8988T (cell line): Measurements from ENCODE around the gene GPSM3.

Source experiments
- DNase-seq: peaks from one replicate; pipeline ENCODE4 v3.0.0; 2011

Gene GPSM3

DNA sequence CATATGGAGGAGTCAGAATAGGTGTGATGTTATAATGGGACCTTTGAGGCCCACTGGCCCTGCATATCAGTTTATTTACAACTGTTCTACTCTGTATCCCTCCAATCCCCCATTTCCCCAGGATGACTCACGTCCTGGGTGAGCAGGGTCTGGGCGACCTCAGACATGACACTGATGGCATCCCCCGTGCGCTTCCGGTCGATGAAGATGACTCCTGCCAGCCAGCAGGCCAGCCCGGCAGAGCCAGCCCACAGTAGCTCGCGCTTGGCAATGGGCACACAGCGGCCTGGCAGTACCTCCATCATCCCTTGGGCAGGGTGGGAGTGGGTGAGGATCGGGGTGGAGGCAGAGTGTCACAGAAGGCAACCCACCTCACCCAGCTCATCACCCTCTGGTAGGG lies 22.1 kb downstream of the GPSM3 start:
- DNase-seq = no peak

DNA sequence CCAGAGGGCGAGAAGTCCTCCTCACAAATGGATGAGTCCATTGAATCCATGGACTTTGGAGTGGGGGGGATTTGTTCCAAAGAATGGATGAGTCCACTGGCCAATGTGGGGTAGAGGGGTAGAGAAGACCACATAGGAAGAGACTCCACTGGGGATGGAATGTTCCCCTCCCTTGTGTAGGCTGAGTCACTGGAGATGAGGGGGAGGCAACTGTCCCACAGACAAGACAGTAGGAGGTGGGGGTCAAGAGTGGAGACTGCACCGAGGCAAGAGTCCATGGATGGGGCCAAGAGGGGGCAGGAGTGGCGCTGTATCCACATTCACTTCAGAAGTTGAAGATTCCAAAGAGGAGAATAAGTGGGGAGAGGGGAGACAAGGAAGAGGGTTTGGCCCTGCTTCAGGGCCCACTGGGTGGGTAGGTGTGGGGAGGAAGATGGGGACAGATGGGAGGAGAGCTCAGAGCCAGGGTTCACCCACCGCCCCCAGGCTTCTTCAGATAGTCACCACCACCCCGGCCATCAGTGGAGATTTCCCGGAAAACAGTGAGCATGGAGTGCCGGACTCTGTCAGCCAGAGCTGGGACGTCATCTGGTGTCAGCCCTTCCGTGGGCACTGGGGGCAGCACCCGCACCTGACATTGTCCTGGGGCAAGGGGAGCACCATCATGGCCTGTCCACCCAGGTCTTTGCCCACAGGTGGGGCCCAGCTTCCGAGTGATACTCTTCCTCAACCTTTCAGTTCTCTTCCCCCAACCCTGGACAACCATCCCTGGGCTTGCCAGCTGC lies 23.4 kb downstream of the GPSM3 start:
- DNase-seq = no peak

DNA sequence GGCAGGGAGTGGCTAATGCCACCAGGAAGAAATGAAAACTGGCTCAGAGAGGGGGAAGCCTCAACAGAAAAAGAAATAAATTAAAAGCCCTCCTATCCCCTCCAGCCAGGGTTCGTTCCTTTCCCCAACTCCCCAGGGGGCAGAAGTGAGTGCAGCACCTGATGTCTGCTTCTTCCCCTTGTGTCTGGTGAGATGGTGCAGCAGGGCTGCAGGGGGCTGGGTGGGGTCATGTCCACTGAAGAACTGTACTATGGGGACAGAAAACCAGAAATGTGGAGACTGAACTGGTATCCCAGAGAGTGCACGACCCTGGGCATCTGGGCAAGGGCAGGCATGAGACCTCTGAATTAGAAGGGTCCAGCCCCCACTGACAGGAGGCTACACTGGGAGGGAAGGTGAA lies 24.1 kb downstream of the GPSM3 start:
- DNase-seq = no peak

DNA sequence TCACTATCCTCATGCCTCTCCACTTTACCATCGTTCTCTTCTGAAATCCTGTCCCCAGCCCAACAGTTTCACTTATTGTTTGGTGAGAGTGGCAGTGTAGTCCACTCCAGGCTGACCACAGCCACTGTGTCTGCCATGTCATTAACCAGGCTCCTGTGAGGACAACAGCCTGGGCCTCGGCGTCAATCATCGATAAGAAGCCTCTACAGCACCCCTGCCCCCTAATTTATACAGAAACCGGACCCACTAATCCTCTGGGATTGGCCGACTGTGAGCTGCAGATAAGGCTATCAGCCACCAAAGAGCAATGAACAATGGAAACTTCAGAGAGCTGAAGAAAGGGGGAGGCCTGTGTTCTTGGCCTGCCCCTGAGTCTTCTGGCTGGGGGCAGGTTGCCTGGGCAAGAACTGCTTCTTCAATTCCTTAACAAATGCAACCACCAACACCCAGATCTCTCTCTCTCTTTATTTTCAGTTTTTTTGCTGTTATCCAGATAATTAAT lies 24.6 kb downstream of the GPSM3 start:
- DNase-seq = no peak

DNA sequence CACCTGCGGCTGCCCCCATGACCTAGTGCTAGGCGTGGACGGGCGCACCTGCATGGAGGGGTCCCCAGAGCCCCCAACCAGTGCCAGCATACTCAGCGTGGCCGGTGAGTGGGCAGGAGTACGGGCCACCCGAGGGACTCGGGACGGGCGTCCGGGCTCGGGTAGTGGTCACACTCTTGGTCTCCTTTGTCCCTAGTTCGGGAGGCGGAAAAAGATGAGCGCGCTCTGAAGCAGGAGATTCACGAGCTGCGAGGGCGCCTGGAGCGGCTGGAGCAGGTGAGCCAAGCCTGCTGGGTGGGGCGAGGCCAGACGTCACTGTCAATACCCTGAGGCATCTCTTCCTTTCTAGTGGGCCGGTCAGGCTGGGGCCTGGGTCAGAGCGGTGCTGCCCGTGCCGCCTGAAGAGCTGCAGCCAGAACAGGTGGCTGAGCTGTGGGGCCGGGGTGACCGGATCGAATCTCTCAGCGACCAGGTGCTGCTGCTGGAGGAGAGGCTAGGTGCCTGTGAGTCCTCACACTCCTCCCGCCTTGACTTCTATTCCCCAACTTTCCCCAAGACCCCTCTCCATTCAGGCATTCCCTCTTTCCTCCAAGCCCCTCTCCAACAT lies 25.2 kb downstream of the GPSM3 start:
- no peak for DNase-seq

DNA sequence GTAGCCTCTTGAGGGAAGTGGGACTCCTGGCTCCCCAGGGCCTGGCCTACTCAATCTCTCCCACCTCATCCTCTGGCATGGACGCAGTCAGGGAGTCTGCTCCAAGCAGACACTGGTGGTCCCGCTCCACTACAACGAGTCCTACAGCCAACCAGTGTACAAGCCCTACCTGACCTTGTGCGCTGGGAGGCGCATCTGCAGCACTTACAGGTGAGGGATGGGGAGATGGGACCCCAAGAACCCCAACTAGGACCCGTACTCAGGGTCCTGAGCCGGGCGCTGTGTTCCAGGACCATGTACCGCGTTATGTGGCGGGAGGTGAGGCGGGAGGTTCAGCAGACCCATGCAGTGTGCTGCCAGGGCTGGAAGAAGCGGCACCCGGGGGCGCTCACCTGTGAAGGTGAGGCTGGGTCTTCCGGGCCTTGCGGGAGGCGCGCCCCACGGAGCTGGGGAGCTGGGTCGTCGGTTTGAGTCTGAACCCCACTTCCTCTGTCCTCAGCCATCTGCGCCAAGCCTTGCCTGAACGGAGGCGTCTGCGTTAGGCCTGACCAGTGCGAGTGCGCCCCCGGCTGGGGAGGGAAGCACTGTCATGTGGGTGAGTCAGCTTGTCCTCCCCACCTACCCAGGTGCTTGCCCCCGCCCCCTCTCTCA lies 25.9 kb downstream of the GPSM3 start:
- no peak for DNase-seq

DNA sequence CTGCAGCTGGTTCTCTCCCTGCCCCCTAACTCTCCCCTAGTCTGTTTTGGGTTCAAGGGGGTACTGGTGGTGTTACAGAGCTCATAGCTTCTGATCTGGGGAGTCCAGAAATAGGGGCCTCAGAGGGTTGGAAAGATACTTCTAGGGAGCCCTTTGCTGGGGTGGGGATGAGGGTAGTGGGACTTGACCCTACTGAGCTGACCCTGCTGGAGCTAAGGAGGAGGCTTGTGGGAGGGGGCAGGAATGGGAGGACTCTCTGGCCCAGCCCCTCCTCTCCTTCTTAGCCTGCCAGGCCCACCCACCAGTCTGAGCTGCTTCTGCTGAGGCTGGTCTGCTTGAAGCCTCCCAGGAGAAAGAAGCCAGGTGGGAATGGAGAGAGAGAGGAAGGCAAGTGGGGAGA lies 28.1 kb downstream of the GPSM3 start, which contains the start of gene EGFL8:
EGFL8 (plus strand) TSS at position 301 of the 400 bp plus-strand sequence. CDS start 1,571 bp downstream, outside the sequence.
- DNase-seq = no peak

DNA sequence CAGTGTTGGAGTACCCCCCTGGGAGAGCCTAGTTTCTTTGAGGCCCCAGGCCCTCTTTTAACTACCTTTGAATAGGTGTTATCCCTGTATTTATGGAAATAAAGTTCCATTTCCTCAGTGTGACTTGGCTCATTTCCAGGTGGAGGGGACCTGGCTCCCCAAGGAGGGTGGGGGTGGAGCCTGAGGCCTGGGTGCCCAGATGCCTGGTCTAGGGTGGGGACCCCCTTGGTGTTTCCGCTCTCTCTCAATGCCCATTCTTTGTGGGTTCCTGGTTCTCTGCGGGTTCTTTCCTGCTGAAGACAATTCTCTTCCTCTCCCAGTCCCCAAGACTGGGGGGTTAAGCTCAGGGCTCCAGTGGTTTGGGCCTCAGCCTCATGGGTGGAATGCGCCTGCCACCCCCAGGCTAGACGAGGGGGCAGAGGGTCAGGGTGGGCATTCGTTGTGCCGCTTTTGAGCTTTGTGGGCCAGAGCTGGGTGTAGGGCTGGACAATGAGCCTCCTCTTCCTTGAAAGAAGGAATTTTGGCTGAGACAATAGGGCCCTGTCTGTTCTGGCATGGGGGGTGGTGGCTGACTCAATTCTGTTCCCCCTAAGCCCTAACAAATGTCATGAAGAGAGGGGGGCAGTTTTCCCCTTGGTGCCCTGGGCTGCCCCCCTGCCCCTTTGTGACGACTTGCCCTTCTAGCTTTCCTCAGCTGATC lies 28.7 kb downstream of the GPSM3 start:
- DNase-seq = no peak

DNA sequence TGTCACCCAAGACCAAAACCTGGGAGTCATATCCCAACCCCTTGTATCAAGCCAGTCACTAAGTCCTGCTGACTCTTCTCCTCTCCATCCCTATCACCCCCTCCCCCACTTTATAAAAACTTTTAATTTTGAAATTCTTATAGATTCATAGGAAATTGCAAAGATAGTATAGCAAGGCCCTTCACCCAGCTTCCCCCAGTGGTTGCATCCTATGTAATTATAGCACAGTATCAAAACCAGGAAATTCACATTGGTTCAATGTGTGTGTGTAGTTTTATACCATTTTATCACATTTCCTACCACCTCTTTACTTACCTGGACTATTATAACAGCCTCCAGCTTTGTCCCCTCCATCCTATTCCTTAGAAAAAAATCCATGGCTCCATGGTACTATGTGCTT lies 34.4 kb downstream of the GPSM3 start:
- DNase-seq = no peak

DNA sequence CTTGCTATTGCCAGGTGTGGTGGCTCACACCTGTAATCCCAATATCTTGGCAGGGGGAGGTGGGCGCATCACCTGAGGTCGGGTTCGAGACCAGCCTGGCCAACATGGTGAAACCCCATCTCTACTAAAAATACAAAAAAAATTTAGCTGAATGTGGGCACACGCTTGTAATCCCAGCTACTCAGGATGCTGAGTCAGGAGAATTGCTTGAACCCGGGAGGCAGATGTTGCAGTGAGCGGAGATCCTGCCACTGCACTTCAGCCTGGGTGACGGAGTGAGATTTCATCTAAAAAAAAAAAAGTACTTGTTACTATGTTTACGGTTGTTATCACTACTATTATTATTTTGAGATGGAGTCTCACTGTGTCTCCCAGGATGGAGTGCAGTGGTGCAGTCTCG lies 35.6 kb downstream of the GPSM3 start:
- DNase-seq = no peak

DNA sequence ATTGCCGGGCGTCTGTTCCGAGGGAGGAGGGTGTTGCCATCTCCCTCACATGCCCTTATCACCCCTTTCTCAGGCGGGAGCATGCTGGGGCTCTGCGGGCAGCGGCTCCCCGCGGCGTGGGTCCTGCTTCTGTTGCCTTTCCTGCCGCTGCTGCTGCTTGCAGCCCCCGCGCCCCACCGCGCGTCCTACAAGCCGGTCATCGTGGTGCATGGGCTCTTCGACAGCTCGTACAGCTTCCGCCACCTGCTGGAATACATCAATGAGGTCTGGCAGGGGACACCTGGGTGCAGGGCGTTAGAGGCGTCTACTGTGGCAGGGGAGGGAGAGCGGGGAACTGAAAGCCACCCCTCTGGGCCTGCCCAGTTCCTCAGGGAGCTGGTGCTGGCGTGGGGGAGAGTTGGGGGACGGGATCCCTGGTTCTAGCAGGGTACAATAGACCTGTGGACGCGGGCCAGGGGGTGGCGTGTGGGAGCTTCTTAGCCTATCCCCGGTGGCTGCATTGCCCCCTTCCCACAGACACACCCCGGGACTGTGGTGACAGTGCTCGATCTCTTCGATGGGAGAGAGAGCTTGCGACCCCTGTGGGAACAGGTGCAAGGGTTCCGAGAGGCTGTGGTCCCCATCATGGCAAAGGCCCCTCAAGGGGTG lies 37.8 kb downstream of the GPSM3 start:
- DNase-seq = peak; percentile 75

DNA sequence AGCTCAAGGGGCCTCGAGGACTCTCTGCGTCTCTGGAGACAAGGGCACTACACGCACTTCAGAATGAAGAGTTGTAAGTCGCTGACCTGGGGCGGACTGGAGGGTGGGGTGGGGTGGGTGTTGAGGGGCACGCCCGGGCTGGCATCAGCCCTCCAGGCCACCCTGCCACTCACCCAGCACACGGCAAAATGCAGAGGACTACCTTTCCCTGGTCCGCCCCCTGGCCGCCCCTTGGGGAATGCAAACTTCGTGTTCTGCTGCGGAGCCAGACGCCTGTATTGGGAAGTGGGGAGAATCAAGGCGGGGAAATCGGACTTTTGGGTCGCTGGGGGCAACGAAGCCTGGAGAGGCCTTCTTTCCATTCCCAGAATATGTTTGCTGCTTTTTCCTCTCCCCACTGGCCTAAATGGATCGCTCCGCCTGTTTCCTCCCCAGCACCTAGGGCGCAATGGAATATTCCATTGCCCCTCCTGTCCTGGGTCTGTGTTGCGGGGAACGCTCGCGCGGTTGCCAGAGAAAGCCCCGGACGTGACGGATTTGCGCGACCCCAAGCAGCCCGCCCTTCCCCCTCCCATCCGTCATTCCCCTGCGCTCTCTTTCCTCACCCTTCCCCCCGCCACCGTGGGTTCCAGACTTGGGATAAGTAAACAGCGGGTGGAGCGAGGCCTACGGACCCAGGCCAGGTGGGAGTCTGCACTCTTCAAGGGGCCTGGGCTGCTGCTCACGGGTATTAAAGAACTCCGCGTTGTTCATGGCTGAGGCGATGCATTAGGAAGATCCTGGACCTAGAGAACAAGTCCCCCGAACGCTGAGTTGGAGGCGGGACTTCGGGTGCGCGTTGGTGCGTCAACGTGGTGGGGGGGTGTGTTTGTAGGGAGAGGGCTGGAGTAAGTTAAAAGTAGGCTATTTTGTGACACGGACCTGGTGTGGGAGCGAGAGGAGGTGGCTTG lies 38.6 kb downstream of the GPSM3 start, which contains the start of gene PPT2:
PPT2 (plus strand) TSS at position 578 of the 950 bp plus-strand sequence. CDS start 454 bp downstream, outside the sequence.
- peak; percentile 89 for DNase-seq

DNA sequence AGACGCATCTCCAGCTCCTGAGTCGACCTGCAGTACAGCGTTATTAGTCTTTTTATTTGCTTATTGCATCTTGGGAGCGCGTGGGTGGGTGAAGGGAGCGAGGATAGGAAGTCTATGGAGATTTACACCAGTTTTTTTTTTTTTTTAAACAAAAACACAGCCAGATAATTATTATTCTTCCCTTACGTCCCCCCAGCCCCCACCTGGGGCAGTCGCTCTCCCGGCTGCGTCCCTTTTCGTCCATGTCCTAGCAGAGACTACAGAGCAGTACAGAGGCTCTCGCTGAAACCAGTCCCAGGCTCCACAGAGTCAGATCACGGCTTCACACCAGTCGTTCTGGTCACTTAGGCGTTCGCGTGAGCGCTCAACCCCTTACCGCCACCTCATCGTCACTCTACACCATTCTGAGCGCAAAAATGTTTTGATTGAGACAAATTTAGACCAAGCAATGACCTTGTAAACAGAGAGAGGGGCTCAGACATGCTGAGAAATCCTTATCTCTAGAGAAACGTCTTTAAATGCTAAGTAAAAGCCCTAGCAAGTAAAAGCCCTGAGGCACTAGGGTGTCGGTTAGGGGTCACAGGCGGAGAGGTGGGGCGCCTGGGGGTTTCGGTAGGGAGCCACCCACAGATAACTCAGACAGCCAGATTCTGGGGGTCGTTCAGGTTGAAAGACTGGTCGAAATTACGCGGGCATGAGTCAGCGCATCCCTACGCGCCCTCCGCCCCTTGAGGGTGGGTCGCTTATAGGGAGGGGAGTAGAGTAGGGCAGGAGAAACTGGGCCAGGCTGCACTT lies 39.5 kb downstream of the GPSM3 start:
- no peak for DNase-seq

DNA sequence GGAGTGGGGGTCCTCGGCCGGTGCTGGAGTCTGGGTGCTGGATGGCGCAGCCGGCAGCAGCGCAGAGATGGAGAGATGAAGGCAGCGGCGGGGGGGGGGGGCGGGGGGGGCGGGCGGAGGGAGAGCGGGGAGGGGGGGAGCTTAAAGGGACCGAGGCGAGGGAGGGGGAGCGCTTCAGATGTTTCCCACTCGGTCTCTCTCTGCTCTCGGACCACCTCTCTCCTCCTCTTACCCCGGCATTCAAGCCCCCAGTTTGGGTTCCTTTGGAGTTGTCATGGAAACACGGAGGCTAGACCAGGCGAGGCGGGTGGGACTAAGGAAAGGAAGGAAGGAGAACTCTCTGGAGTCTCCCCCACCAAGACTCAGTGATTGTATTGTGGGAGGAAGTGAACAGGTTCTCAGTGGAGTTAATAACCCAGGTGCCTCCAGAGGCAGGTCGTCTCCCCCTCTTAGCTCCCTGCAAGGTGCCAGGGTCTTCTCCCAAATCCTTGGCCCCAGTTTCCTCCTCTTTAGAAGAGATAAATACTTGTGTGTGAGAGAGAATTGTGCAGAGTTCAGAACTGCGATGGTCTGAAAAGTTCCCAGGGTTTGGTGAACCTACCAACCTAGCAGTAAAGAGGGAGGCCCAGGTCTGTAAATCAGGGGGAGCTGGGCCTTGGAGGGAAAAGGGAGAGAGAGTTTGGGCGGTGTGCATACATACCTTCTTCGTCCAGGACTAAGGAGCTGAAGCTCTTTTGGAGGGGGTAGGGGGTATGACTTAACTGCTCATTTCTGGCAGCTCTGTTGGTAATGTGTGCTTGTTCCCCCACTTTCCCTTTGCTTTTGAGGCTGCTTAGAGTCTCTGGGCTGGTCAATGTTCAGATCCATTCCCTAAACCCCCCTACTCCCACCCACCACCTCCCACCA lies 40.3 kb downstream of the GPSM3 start, which contains the start of gene PRRT1:
PRRT1 (minus strand) TSS at position 77 of the 906 bp plus-strand sequence. CDS start 112 bp downstream, outside the sequence.
- DNase-seq = no peak

DNA sequence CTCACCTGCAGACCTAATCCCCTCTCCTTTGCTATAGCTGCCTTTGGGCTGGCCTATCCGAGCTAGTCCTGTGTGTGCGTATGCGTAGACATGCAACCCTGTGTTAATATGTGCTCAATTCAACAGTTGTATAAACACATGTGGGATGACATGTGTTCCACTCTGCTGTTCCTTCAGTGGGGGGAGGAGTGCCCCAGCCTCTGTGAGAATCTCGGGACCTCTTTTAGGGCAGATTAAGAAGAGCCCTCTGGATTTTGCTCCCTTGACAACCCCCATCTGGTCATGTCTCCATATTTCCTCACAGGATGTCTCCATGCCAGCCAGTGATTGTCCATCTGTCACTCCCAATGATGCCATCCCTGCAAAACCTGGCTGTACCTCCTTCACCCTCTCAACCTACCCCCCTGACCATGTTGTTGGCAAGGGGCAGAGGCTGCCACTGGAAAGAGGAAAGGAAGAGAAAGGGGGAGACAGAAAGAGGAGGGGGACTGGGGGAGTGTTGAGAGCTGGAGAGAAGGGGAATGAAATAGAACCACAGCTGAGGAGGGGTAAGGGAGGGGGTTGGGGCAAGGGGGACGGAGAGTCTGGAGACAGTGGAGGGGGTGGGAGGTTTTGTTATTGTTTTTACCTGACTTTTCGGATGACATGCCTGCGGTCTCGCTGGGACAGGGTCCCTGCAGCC lies 41.1 kb downstream of the GPSM3 start:
- no peak for DNase-seq

DNA sequence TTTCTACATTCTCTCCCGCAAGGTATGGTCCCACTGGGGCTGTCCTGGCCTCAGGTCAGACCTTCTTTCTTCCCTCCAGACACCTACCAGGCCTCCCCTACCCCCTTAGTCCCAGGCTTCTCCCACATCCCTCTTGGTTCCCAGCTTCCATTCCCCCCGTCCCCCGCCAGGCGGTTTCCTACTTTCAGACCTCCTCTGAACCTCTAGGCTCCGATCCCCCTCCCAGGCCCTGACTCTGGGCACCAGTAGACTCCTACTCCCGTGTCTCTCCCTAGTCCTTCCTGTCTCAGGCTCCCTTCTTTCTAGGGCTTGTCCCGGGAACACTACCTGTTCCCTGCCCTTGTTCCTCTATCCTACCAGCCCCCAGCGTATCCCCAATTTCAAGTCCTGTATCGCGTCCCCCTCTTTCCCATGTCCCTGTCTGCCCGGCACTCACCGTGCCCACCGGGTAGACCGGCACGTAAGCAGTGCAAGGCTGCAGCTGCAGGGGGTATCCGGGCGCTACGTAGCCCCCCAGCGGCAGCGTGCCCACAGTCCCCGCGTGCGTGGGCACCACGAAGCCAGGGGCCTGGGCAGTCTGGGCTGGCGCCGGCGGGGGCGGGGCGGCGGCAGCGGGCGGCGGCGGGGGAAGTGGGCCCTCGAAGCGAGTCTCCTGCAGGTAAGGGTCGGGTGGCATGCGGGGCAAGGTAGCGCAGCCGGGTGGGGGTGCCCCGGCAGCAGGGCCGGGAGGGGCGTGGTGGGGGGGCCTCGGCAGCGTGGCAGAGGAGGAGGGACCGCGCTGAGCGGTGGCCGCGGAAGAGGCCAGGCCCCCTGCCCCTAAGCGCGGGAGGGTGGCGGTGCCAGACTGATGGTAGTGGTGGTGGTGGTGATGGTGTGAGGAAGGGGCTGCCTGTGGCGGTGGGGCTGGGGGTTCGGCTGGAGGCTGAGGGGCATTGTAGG lies 42.2 kb downstream of the GPSM3 start:
- no peak for DNase-seq

DNA sequence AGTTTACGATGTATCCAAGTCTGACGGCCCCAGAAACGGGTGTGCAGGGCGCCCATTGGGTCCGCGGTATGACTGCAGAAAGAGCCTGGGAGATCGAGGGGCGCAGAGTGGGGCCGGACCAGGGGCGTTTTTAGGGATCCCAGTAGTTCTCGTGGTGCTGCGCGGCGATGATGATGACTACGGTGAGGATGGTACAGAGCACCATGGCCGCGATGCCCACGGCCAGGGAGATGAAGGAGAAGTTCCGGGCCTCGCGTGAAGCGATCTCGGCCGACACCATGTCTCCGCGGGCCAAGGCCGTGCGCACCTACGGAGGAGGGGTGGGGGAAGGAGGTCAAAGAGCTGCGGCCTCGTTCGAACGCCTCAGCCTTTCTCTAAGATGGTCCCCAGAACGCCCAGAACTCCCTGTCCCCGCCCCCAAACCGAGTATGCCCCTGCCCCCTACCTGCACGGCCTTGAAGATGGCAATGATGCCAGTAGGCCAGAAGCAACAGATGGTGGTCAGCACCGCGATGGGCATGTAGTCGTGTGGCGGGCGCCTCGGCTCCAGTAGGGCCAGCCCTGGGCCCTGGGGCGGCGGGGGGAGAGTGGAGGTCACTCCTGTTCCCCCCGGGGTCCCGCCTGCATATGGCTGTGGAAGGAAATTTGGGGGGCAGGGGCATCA lies 43.2 kb downstream of the GPSM3 start:
- no peak for DNase-seq
